ENCODE data around the gene PPP1CB.
"Not testable (repeated sequence)": the region's sequence is repeated elsewhere in the genome, so short reads cannot be mapped to it uniquely, and the experiment has no call there.

Gene PPP1CB

GRCh38 chr2:28780496-28780895, 28.9 kb downstream of the PPP1CB start:
- DNase-seq: no peak

GRCh38 chr2:28782423-28782822, 30.8 kb downstream of the PPP1CB start:
- no peak for DNase-seq

- not testable (repeated sequence) for DNase-seq
These were observed 32.9 kb downstream of the PPP1CB start for GRCh38 chr2:28784570-28784969.

- no peak for DNase-seq
These were observed 45.0 kb downstream of the PPP1CB start for GRCh38 chr2:28796620-28797019.

GRCh38 chr2:28801726-28802125, 50.1 kb downstream of the PPP1CB start:
- DNase-seq: no peak

GRCh38 chr2:28802975-28803429, 51.4 kb downstream of the PPP1CB start:
- no peak for DNase-seq

GRCh38 chr2:28809927-28810326, 58.3 kb downstream of the PPP1CB start:
- no peak for DNase-seq

- DNase-seq: no peak
These were observed 59.0 kb downstream of the PPP1CB start, which contains the start of gene SPDYA for GRCh38 chr2:28810384-28811285. SPDYA (plus strand) TSS chr2:28810834; CDS start chr2:28816015, 5,181 bp downstream.

GRCh38 chr2:28818053-28818452, 66.4 kb downstream of the PPP1CB start:
- no peak for DNase-seq

GRCh38 chr2:28821295-28821958, 69.8 kb downstream of the PPP1CB start:
- peak; percentile 29 for DNase-seq

- no peak for DNase-seq
These were observed 70.4 kb downstream of the PPP1CB start for GRCh38 chr2:28822036-28822435.

- DNase-seq: no peak
These were observed 72.6 kb downstream of the PPP1CB start for GRCh38 chr2:28824207-28824606.

- DNase-seq: no peak
These were observed 73.2 kb downstream of the PPP1CB start for GRCh38 chr2:28824870-28825269.

- DNase-seq: no peak
These were observed 76.8 kb downstream of the PPP1CB start for GRCh38 chr2:28828382-28828781.

GRCh38 chr2:28833740-28834470, 82.3 kb downstream of the PPP1CB start:
- DNase-seq: no peak

- DNase-seq: no peak
These were observed 84.2 kb downstream of the PPP1CB start for GRCh38 chr2:28835781-28836180.

- DNase-seq: no peak
These were observed 87.3 kb downstream of the PPP1CB start for GRCh38 chr2:28838971-28839370.

- no peak for DNase-seq
These were observed 90.4 kb downstream of the PPP1CB start for GRCh38 chr2:28842042-28842441.
